HepG2 (cell line): Measurements from ENCODE around the gene SPRED2. TPM values are rescaled to one million over a fixed set of nuclear protein-coding genes. Genes with fewer than 3 reads are reported as not detected.
A peak's percentile ranks its signal among the peaks of the same experiment; 100 is the strongest.

Experiments
- FOSL2 ChIP-seq: sonication (generic); formaldehyde crosslinking; IDR thresholded peaks from 2 replicates; pipeline ENCODE4 v1.4.0; 2020; ENCODE audit warnings: missing genetic modification reagents
- LRRFIP1 ChIP-seq: sonication (generic); formaldehyde crosslinking; conservative IDR thresholded peaks from 2 replicates; pipeline ENCODE4 v1.4.0; 2020; ENCODE audit warnings: missing genetic modification reagents
- MAX ChIP-seq: IDR thresholded peaks from 2 replicates; pipeline ENCODE4 v1.6.1; 2012; ENCODE audit warnings: inconsistent platforms
- MIXL1 ChIP-seq: IDR thresholded peaks from 2 replicates; pipeline ENCODE4 v1.6.1; 2016
- PRMT3 ChIP-seq: sonication (generic); formaldehyde crosslinking; IDR thresholded peaks from 2 replicates; pipeline ENCODE4 v1.8.1; 2022; ENCODE audit warnings: low read depth, mild to moderate bottlenecking, moderate library complexity, missing genetic modification reagents, borderline replicate concordance
- RAD21 ChIP-seq: fragments of 450-650 bp; formaldehyde crosslinking; IDR thresholded peaks from 2 replicates; pipeline ENCODE4 v1.5.0; 2020; ENCODE audit warnings: mild to moderate bottlenecking
- RBM22 ChIP-seq: fragments of 200-400 bp; formaldehyde crosslinking; optimal IDR thresholded peaks from 2 replicates; pipeline ENCODE3; 2017; ENCODE audit warnings: mild to moderate bottlenecking, low read length, moderate library complexity
- SMC3 ChIP-seq: IDR thresholded peaks from 2 replicates; pipeline ENCODE4 v1.6.1; 2011; ENCODE audit warnings: low read length, improper control_type of control experiment
- SNRNP70 ChIP-seq: fragments of 200-400 bp; formaldehyde crosslinking; IDR thresholded peaks from 2 replicates; pipeline ENCODE4 v1.6.1; 2017; ENCODE audit warnings: mild to moderate bottlenecking, low read depth, low read length, moderate library complexity
- STAG1 ChIP-seq: sonication (generic); formaldehyde crosslinking; IDR thresholded peaks from 2 replicates; pipeline ENCODE4 v1.4.0; 2020; ENCODE audit warnings: missing genetic modification reagents
- TEAD3 ChIP-seq: optimal IDR thresholded peaks from 2 replicates; pipeline ENCODE3; 2016; ENCODE audit warnings: borderline replicate concordance
- XRCC5 ChIP-seq: fragments of 200-400 bp; formaldehyde crosslinking; optimal IDR thresholded peaks from 2 replicates; pipeline ENCODE3; 2017; ENCODE audit warnings: mild to moderate bottlenecking, low read length
- ZNF639 ChIP-seq: conservative IDR thresholded peaks from 2 replicates; pipeline ENCODE4 v1.6.1; 2018; ENCODE audit warnings: missing genetic modification reagents
- ZSCAN30 ChIP-seq: sonication (generic); formaldehyde crosslinking; IDR thresholded peaks from 2 replicates; pipeline ENCODE4 v1.5.0; 2020; ENCODE audit warnings: mild to moderate bottlenecking, missing genetic modification reagents
- polyA plus RNA-seq, 8 experiments: library from polyadenylated mRNA; depleted of rRNA in 3 of 8; stranded (reverse) in 7 of 8; unstranded in 1 of 8; fragments of >200 nt; fragmentation: Illumina TruSeq in 4 of 8; extraction: Trizol in 4 of 8; gene quantifications; 2 replicates each; pipeline versions ENCODE4 v1.2.1 to v1.2.3, GENCODE V29; 2011 to 2016; ENCODE audit warnings: low read depth in 4 of 8, missing spikeins in 1 of 8, mixed read lengths in 1 of 8; ENCODE audit not compliant: insufficient read depth in 1 of 8
- total RNA-seq, 5 experiments: library from RNA; depleted of rRNA; stranded (reverse); fragments of >200 nt; fragmentation: Illumina TruSeq; extraction: Trizol; gene quantifications; 2 replicates each; pipeline ENCODE4 v1.2.3, GENCODE V29; 2016; ENCODE audit warnings: low read depth in 1 of 5
- TF ChIP-seq, protein P1 (sequence below): sonication (generic); formaldehyde crosslinking; IDR thresholded peaks from 2 replicates; pipeline ENCODE4 v1.5.0; 2020; ENCODE audit warnings: mild to moderate bottlenecking, missing genetic modification reagents, moderate library complexity
- TF ChIP-seq, protein P2 (sequence below), 2 experiments: sonication (generic) in 1 of 2; formaldehyde crosslinking in 1 of 2; IDR thresholded peaks; 2 replicates each; pipeline versions ENCODE4 v1.4.0 to v1.6.1; 2018 to 2020; ENCODE audit warnings: missing genetic modification reagents in 2 of 2, borderline replicate concordance in 1 of 2, low read depth in 1 of 2, mild to moderate bottlenecking in 1 of 2, missing biosample characterization in 1 of 2
- TF ChIP-seq, protein P3 (sequence below): sonication (generic); formaldehyde crosslinking; IDR thresholded peaks from 2 replicates; pipeline ENCODE4 v1.4.0; 2020; ENCODE audit warnings: mild to moderate bottlenecking, missing genetic modification reagents, borderline replicate concordance
- TF ChIP-seq, protein P4 (sequence below): sonication (generic); formaldehyde crosslinking; IDR thresholded peaks from 2 replicates; pipeline ENCODE4 v1.8.1; 2023; ENCODE audit warnings: missing genetic modification reagents, inconsistent platforms, borderline replicate concordance
- TF ChIP-seq, protein P5 (sequence below): sonication (generic); formaldehyde crosslinking; IDR thresholded peaks from 2 replicates; pipeline ENCODE4 v1.4.0; 2020; ENCODE audit warnings: missing genetic modification reagents

The SPRED2 gene
- total and polyA plus RNA-seq, 2 of the 13 experiments (the other 11 are each of a cell fraction or from before 2014, with no cell fraction given) = 13.0 to 37.0 TPM

- TF ChIP-seq ZNF639 (CRISPR knock-in tag) (no peak), LRRFIP1 (CRISPR knock-in tag) (no peak), FOSL2 (0 out of 2 replicates have a peak, but pooled peaks have one; percentile 26), XRCC5 (peak; percentile 49), MAX (no peak), STAG1 (CRISPR knock-in tag) (peak; percentile 72), SMC3 (peak; percentile 72; the same call in 1 of the 2 replicates), TEAD3 (CRISPR knock-in tag) (peak; percentile 44), PRMT3 (CRISPR knock-in tag) (no peak), ZSCAN30 (CRISPR knock-in tag) (0 out of 2 replicates have a peak, but pooled peaks have one; percentile 28), MIXL1 (CRISPR knock-in tag) (no peak), RAD21 (peak; percentile 59), RBM22 (peak; percentile 49), SNRNP70 (no peak)
- TF ChIP-seq, protein P1, sequence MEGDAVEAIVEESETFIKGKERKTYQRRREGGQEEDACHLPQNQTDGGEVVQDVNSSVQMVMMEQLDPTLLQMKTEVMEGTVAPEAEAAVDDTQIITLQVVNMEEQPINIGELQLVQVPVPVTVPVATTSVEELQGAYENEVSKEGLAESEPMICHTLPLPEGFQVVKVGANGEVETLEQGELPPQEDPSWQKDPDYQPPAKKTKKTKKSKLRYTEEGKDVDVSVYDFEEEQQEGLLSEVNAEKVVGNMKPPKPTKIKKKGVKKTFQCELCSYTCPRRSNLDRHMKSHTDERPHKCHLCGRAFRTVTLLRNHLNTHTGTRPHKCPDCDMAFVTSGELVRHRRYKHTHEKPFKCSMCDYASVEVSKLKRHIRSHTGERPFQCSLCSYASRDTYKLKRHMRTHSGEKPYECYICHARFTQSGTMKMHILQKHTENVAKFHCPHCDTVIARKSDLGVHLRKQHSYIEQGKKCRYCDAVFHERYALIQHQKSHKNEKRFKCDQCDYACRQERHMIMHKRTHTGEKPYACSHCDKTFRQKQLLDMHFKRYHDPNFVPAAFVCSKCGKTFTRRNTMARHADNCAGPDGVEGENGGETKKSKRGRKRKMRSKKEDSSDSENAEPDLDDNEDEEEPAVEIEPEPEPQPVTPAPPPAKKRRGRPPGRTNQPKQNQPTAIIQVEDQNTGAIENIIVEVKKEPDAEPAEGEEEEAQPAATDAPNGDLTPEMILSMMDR = peak; percentile 74
- TF ChIP-seq, protein P2, sequence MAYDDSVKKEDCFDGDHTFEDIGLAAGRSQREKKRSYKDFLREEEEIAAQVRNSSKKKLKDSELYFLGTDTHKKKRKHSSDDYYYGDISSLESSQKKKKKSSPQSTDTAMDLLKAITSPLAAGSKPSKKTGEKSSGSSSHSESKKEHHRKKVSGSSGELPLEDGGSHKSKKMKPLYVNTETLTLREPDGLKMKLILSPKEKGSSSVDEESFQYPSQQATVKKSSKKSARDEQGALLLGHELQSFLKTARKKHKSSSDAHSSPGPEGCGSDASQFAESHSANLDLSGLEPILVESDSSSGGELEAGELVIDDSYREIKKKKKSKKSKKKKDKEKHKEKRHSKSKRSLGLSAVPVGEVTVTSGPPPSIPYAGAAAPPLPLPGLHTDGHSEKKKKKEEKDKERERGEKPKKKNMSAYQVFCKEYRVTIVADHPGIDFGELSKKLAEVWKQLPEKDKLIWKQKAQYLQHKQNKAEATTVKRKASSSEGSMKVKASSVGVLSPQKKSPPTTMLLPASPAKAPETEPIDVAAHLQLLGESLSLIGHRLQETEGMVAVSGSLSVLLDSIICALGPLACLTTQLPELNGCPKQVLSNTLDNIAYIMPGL (CRISPR knock-in tag; IDR thresholded peaks at IDR 0.05; ENCODE audit: borderline replicate concordance in 1 of 2, low read depth in 1 of 2) = 0 out of 4 replicates have a peak, but pooled peaks of 1 of the 2 experiments have one; percentile 28
- TF ChIP-seq, protein P3, sequence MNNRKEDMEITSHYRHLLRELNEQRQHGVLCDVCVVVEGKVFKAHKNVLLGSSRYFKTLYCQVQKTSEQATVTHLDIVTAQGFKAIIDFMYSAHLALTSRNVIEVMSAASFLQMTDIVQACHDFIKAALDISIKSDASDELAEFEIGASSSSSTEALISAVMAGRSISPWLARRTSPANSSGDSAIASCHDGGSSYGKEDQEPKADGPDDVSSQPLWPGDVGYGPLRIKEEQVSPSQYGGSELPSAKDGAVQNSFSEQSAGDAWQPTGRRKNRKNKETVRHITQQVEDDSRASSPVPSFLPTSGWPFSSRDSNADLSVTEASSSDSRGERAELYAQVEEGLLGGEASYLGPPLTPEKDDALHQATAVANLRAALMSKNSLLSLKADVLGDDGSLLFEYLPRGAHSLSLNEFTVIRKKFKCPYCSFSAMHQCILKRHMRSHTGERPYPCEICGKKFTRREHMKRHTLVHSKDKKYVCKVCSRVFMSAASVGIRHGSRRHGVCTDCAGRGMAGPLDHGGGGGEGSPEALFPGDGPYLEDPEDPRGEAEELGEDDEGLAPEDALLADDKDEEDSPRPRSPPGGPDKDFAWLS = no peak
- TF ChIP-seq, protein P4, sequence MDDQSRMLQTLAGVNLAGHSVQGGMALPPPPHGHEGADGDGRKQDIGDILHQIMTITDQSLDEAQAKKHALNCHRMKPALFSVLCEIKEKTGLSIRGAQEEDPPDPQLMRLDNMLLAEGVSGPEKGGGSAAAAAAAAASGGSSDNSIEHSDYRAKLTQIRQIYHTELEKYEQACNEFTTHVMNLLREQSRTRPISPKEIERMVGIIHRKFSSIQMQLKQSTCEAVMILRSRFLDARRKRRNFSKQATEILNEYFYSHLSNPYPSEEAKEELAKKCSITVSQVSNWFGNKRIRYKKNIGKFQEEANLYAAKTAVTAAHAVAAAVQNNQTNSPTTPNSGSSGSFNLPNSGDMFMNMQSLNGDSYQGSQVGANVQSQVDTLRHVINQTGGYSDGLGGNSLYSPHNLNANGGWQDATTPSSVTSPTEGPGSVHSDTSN (CRISPR knock-in tag) = no peak
- TF ChIP-seq, protein P5, sequence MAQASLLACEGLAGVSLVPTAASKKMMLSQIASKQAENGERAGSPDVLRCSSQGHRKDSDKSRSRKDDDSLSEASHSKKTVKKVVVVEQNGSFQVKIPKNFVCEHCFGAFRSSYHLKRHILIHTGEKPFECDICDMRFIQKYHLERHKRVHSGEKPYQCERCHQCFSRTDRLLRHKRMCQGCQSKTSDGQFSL (CRISPR knock-in tag) = no peak
Observed at GRCh38 chr2:65386989-65387388, 45.4 kb downstream of the SPRED2 start (continued).
